H1 (cell line): ENCODE measurements around the gene ZNF618. TPM values are rescaled to one million over a fixed set of nuclear protein-coding genes. Genes with fewer than 3 reads are reported as not detected.

Experiments
- CBX8 ChIP-seq: fragments of 300-800, 300-1000 bp; sonication (generic); IDR thresholded peaks from 2 replicates; pipeline ENCODE4 v1.7.1; 2016; ENCODE audit warnings: low read depth, low read length, borderline replicate concordance
- CHD1 ChIP-seq: IDR thresholded peaks from 2 replicates; pipeline ENCODE4 v1.6.1; 2012; ENCODE audit warnings: low read depth, low read length, improper control_type of control experiment
- EZH2 ChIP-seq: fragments of 200-600 bp; sonication (generic); IDR thresholded peaks from 2 replicates; pipeline ENCODE4 v1.7.1; 2012; ENCODE audit warnings: low read depth, mild to moderate bottlenecking, moderate library complexity, low read length, inconsistent platforms; ENCODE audit not compliant: severe bottlenecking
- HDAC6 ChIP-seq: IDR thresholded peaks from one replicate; pipeline ENCODE4 v1.7.1; 2012; ENCODE audit warnings: low read depth, mild to moderate bottlenecking, inconsistent platforms, low read length, moderate library complexity
- POLR2AphosphoS5 ChIP-seq: IDR thresholded peaks from 2 replicates; pipeline ENCODE4 v1.6.1; 2011; ENCODE audit warnings: low read depth, low read length
- RAD21 ChIP-seq, 2 experiments: IDR thresholded peaks in 1 of 2; conservative IDR thresholded peaks in 1 of 2; 2 replicates each; pipeline ENCODE4 v1.6.1; 2011; ENCODE audit warnings: low read depth in 2 of 2, low read length in 2 of 2, improper control_type of control experiment in 1 of 2, inconsistent platforms in 1 of 2, mild to moderate bottlenecking in 1 of 2, moderate library complexity in 1 of 2
- ZNF274 ChIP-seq: IDR thresholded peaks from 2 replicates; pipeline ENCODE4 v1.7.0; 2012; ENCODE audit warnings: low read length, borderline replicate concordance; ENCODE audit errors: extremely low read depth
- polyA plus RNA-seq, 7 experiments: library from polyadenylated mRNA; depleted of rRNA in 3 of 7; stranded (reverse) in 5 of 7; unstranded in 2 of 7; fragments of >200 nt in 5 of 7; fragments of 200-250 nt in 2 of 7; gene quantifications; 1 replicate in 5 of 7; 2 replicates in 1 of 7; 4 replicates in 1 of 7; pipeline versions ENCODE4 v1.2.1 to v1.2.3, GENCODE V29; 2011 to 2013; ENCODE audit warnings: missing spikeins in 2 of 7, mixed read lengths in 2 of 7
- total RNA-seq: library from RNA; stranded (reverse); fragmentation: NEBNext Ultra II Directional; extraction: Animal tissue kit (Norgen Biotek cat#: 25700); gene quantifications from 2 replicates; pipeline ENCODE4 v1.2.1, GENCODE V29; 2021

The ZNF618 gene
- total and polyA plus RNA-seq, 2 of the 8 experiments (the other 6 are each of a cell fraction or from before 2014, with no cell fraction given), result 9.6 to 28.5 TPM

DNA sequence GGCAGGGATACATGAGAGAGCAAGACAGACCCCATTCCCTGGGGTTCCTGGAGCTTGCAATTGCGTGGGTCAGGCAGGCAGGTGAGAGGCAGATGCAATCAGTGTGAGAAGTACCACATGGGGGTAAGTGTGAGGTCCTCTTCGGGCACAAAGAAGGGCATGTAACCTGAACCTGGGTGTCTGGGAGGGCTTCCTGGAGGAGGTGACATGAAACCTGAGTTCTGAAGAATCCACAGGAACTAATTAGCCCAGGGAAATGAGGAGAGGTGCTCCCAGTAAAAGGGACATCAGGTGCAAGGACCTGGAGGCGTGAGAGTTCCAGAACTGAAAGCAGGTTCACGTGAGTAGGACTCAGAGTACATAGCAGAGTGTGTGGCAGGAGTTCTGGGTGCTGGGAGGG, 199.5 kb downstream of the ZNF618 start (continued):
- TF ChIP-seq CHD1 (no peak), EZH2 (no peak), CBX8 (no peak), HDAC6 (no peak), ZNF274 (no peak), RAD21 (IDR thresholded peaks at IDR 0.05 in 1 of 2, conservative IDR thresholded peaks at IDR 0.05 in 1 of 2; ENCODE audit: low read depth in 2 of 2, low read length in 2 of 2) (no peak), POLR2AphosphoS5 (no peak)
